ENCODE data around the gene HSFX1.

The HSFX1 gene

GRCh38 chrX:149807747-149808458 lies 34.0 kb downstream of the HSFX1 start:
- no peaks in the 10 kb centered on the region for H3K4me1 ChIP-seq (ENCODE audit: control extremely low read depth in 1 of 4, control insufficient read depth in 4 of 4, insufficient read depth in 4 of 4, low read length in 3 of 4)
- H3K9me3 ChIP-seq (ENCODE audit: control extremely low read depth in 1 of 5, control insufficient read depth in 4 of 5, insufficient read depth in 2 of 5, low read depth in 1 of 5, low read length in 4 of 5): no peaks in the 10 kb centered on the region
- H3K4me3 ChIP-seq (ENCODE audit: control insufficient read depth in 1 of 7, extremely low read depth in 1 of 7, insufficient read depth in 4 of 7, low read depth in 2 of 7, low read length in 6 of 7): no peak overlapping the region
- no peaks in the 10 kb centered on the region for H3K36me3 ChIP-seq (ENCODE audit: control insufficient read depth in 4 of 4, insufficient read depth in 4 of 4, low read length in 3 of 4)
- no peak overlapping the region for H3K27ac ChIP-seq (ENCODE audit: insufficient read depth in 1 of 2, low read depth in 1 of 2, low read length in 2 of 2, poor library complexity in 1 of 2, severe bottlenecking in 2 of 2)
- WGBS (ENCODE audit: insufficient coverage): 90% methylated on average over 7 of the region's 12 CpGs
- peaks cover 0 to 3% (median 0%) of the 10 kb centered on the region in 5 experiments for H3K27me3 ChIP-seq (replicated peaks in 2 of 5; ENCODE audit: control insufficient read depth in 4 of 5, insufficient read depth in 5 of 5, low read length in 4 of 5)
- DNase-seq: no peak
- ChIA-PET CTCF (no interaction called here), POLR2A (no interaction called here)

DNA sequence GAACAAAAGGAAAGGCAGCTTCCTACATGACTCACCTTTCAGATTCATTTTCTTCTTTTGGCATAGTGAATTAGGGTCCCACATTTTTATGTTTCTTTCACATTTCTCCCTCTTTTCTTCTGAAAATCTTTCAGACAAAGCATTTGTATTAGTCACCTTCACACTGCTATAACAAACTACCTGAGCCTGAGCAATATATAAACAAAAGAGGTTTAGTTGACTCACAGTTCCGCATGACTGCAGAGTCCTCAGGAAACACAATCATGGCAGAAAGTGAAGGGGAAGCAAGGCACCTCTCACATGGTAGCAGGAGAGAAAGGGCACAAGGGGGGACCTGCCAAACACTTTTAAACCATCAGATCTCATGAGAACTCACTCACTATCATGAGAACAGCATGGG lies 44.8 kb downstream of the HSFX1 start:
- H3K27ac ChIP-seq (ENCODE audit: insufficient read depth in 1 of 2, low read depth in 1 of 2, low read length in 2 of 2, poor library complexity in 1 of 2, severe bottlenecking in 2 of 2): no peak overlapping the region
- no peaks in the 10 kb centered on the region for H3K9me3 ChIP-seq (ENCODE audit: control extremely low read depth in 1 of 5, control insufficient read depth in 4 of 5, insufficient read depth in 2 of 5, low read depth in 1 of 5, low read length in 4 of 5)
- CTCF ChIA-PET: no interaction called here
- 67% methylated on average over 1 of the region's 1 CpG for WGBS (ENCODE audit: insufficient coverage)
- H3K4me3 ChIP-seq (ENCODE audit: control insufficient read depth in 1 of 7, extremely low read depth in 1 of 7, insufficient read depth in 4 of 7, low read depth in 2 of 7, low read length in 6 of 7): no peak overlapping the region
- peaks cover 0 to 4% (median 0%) of the 10 kb centered on the region in 5 experiments for H3K27me3 ChIP-seq (replicated peaks in 2 of 5; ENCODE audit: control insufficient read depth in 4 of 5, insufficient read depth in 5 of 5, low read length in 4 of 5)
- H3K36me3 ChIP-seq (ENCODE audit: control insufficient read depth in 4 of 4, insufficient read depth in 4 of 4, low read length in 3 of 4): no peaks in the 10 kb centered on the region
- no peaks in the 10 kb centered on the region for H3K4me1 ChIP-seq (ENCODE audit: control extremely low read depth in 1 of 4, control insufficient read depth in 4 of 4, insufficient read depth in 4 of 4, low read length in 3 of 4)
- no peak for DNase-seq
- POLR2A ChIA-PET: no interaction called here

DNA sequence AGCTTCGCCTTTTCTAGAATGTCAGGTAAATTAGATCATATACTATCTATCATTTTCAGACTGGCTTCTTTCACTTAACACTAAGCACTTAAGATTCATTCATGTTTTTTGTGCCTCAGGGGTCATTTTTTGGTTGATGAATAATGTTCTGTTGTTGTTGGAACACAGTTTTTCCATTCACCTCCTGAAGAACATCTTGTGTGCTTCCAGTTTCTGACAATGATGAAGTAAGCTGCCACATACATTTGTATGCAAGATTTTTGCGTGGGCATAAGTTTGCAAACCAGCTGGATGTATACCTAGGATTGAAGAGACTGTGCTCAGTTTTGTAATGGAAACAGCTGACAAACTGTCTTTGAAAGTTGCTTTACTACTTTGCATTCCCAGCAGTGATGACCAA lies 45.5 kb downstream of the HSFX1 start:
- H3K27me3 ChIP-seq (replicated peaks in 2 of 5; ENCODE audit: control insufficient read depth in 4 of 5, insufficient read depth in 5 of 5, low read length in 4 of 5): peaks cover 0 to 4% (median 0%) of the 10 kb centered on the region in 5 experiments
- H3K36me3 ChIP-seq (ENCODE audit: control insufficient read depth in 4 of 4, insufficient read depth in 4 of 4, low read length in 3 of 4): no peaks in the 10 kb centered on the region
- H3K9me3 ChIP-seq (ENCODE audit: control extremely low read depth in 1 of 5, control insufficient read depth in 4 of 5, insufficient read depth in 2 of 5, low read depth in 1 of 5, low read length in 4 of 5): no peaks in the 10 kb centered on the region
- H3K27ac ChIP-seq (ENCODE audit: insufficient read depth in 1 of 2, low read depth in 1 of 2, low read length in 2 of 2, poor library complexity in 1 of 2, severe bottlenecking in 2 of 2): no peak overlapping the region
- H3K4me1 ChIP-seq (ENCODE audit: control extremely low read depth in 1 of 4, control insufficient read depth in 4 of 4, insufficient read depth in 4 of 4, low read length in 3 of 4): no peaks in the 10 kb centered on the region
- H3K4me3 ChIP-seq (ENCODE audit: control insufficient read depth in 1 of 7, extremely low read depth in 1 of 7, insufficient read depth in 4 of 7, low read depth in 2 of 7, low read length in 6 of 7): no peak overlapping the region
- DNase-seq: no peak
- 88% methylated on average over 1 of the region's 2 CpGs for WGBS (ENCODE audit: insufficient coverage)
- POLR2A ChIA-PET: no interaction called here
- CTCF ChIA-PET: no interaction called here

DNA sequence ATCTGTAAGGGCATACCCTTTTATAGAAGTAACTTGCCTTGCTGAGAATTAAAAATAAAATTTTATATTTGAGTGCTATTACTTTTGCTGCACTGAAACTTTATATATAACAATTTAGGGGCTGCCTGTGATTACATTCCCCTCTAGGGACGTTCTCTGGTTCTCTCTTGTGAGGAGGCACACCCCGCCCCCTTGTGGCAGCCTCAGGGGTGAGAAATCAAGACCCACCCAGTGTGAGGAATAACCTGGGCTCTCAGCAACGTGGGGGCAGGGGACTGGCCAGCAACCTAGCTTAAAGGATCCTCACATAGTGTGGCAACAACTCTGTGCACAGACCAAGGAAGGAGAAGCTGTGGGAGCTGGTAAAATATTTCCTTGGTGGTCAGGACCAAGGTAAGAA lies 51.6 kb downstream of the HSFX1 start:
- no peak overlapping the region for H3K4me3 ChIP-seq (ENCODE audit: control insufficient read depth in 1 of 7, extremely low read depth in 1 of 7, insufficient read depth in 4 of 7, low read depth in 2 of 7, low read length in 6 of 7)
- H3K36me3 ChIP-seq (ENCODE audit: control insufficient read depth in 4 of 4, insufficient read depth in 4 of 4, low read length in 3 of 4): no peaks in the 10 kb centered on the region
- ChIA-PET POLR2A (no interaction called here), CTCF (no interaction called here)
- no peaks in the 10 kb centered on the region for H3K9me3 ChIP-seq (ENCODE audit: control extremely low read depth in 1 of 5, control insufficient read depth in 4 of 5, insufficient read depth in 2 of 5, low read depth in 1 of 5, low read length in 4 of 5)
- WGBS (ENCODE audit: insufficient coverage): 0% methylated on average over 3 of the region's 3 CpGs
- peak; percentile 35 to 62 (median 60) for DNase-seq
- no peak overlapping the region for H3K27ac ChIP-seq (ENCODE audit: insufficient read depth in 1 of 2, low read depth in 1 of 2, low read length in 2 of 2, poor library complexity in 1 of 2, severe bottlenecking in 2 of 2)
- peaks cover 0 to 4% (median 0%) of the 10 kb centered on the region in 4 experiments for H3K4me1 ChIP-seq (ENCODE audit: control extremely low read depth in 1 of 4, control insufficient read depth in 4 of 4, insufficient read depth in 4 of 4, low read length in 3 of 4)
- no peaks in the 10 kb centered on the region for H3K27me3 ChIP-seq (replicated peaks in 2 of 5; ENCODE audit: control insufficient read depth in 4 of 5, insufficient read depth in 5 of 5, low read length in 4 of 5)
